IPS-18a (cell line): ENCODE data around the gene ASCL3.
A peak's percentile ranks its signal among the peaks of the same experiment; 100 is the strongest.

Experiments used
- H3K27ac ChIP-seq: one replicate; pipeline ENCODE4 v1.5.1; 2013; ENCODE audit warnings: low read length
- H3K27me3 ChIP-seq: one replicate; pipeline ENCODE4 v1.6.1; 2013; ENCODE audit warnings: mild to moderate bottlenecking, low read length; ENCODE audit not compliant: control insufficient read depth, insufficient read depth
- H3K36me3 ChIP-seq: one replicate; pipeline ENCODE4 v1.6.1; 2013; ENCODE audit warnings: low read depth, low read length; ENCODE audit not compliant: control insufficient read depth
- H3K4me1 ChIP-seq: one replicate; pipeline ENCODE4 v1.6.1; 2013; ENCODE audit warnings: low read depth, low read length; ENCODE audit not compliant: control insufficient read depth
- H3K4me3 ChIP-seq: one replicate; pipeline ENCODE4 v1.5.1; 2013; ENCODE audit warnings: low read length
- H3K9ac ChIP-seq: one replicate; pipeline ENCODE4 v1.6.1; 2013; ENCODE audit warnings: mild to moderate bottlenecking, low read length, moderate library complexity
- H3K9me3 ChIP-seq: one replicate; pipeline ENCODE4 v1.6.1; 2013; ENCODE audit warnings: low read depth, low read length; ENCODE audit not compliant: control insufficient read depth

The ASCL3 gene

DNA sequence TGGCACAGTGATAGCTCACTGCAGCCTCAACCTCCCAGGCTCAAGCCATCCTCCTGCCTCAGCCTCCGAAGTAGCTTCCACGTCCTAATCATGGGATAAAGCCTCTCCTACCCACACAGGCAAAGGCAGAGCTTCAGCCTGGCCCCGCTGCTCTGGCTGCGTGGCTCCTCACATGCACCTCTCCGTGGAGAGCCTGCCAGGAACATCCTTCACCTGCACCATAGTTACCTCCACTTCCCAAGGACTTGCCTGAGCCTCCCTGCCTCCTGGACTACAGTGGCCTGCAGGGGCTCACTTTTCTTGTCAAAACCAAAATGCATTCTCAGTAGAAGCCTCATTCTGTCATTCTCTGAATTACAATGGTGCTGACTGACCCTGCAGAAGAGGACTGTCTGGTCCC is 16.6 kb downstream of the ASCL3 start:
- no peak overlapping the region for H3K27ac ChIP-seq
- H3K4me3 ChIP-seq: no peak overlapping the region
- H3K9me3 ChIP-seq: no peaks in the 10 kb centered on the region
- no peaks in the 10 kb centered on the region for H3K27me3 ChIP-seq
- H3K36me3 ChIP-seq: peaks cover 25% of the 10 kb centered on the region
- no peak overlapping the region for H3K9ac ChIP-seq
- no peaks in the 10 kb centered on the region for H3K4me1 ChIP-seq

DNA sequence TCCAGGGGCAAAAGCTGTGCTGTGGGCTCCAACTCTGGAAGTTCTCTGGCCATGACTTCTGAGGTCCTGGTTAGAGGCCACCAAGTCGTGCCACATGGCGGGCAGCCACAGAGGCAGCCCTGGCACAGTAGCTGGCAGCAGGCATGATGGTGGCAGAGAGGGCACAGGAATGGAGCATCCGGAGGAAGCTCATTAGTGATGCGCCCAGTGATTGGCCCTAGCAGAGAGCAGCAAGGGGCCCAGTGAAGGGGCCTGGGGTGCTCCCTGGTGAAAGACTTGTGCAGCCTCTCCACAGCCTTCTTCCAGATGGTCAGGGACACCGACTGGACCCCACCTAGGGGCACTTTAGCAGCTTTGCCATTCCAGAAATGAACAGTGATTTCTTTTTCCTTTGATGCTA is 17.1 kb downstream of the ASCL3 start:
- Histone ChIP-seq H3K9ac (no peak overlapping the region), H3K4me1 (no peaks in the 10 kb centered on the region), H3K27me3 (no peaks in the 10 kb centered on the region), H3K27ac (no peak overlapping the region), H3K36me3 (peaks cover 31% of the 10 kb centered on the region), H3K9me3 (no peaks in the 10 kb centered on the region), H3K4me3 (no peak overlapping the region)

DNA sequence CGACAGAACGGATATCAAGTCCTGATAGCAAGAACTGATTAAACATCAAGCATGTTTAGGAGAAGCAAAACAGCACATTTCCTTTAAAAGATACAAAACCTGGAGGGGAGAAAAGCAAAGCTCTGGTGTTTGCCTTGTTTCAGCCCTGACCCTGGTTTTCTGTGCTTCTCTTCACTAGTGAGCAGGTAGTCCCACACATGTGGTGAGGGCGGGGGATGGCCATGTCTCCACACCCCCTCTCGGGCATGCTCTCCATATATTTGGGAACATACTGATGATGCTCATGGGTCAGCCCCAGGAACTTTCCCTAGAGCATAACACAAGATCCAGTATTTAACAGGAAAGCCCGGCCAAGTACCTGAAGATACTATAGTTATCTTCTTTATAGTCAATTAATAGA is 20.1 kb downstream of the ASCL3 start:
- Histone ChIP-seq H3K27ac (no peak overlapping the region), H3K4me3 (no peak overlapping the region), H3K36me3 (peaks cover 60% of the 10 kb centered on the region), H3K9me3 (no peaks in the 10 kb centered on the region), H3K27me3 (no peaks in the 10 kb centered on the region), H3K9ac (no peak overlapping the region), H3K4me1 (no peaks in the 10 kb centered on the region)

DNA sequence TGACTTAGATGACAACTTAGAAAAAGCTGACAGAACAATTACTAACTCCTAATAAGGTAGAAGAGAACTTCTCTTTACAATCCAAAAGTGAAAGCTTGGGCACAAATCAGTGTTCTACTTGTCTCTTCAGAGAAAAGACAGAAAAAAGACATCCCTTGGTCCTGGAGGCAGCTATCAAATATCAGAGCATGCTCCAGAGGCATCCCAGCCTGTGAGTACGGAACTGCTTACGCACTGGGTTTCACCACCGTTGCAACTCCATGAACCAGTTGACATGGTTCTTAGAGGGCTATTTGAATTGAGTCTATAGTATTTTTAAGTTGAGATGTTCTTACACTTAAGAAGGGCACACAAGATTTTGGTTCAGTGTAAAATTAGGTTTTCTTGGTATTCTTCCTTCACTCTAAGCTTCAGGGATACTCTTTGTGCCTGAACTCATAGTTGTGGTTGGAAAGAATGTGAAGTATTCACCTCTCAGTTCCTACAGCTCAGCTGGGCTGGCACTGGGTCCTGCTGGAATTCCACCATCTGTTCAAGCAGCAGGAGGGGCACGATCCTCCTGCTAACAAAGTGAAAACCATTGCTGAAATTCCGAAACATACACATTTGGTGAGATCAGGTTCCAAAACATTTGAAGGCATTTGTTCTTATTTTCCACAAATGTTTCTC is 25.5 kb downstream of the ASCL3 start:
- Histone ChIP-seq H3K27me3 (no peaks in the 10 kb centered on the region), H3K4me1 (peaks cover 14% of the 10 kb centered on the region), H3K4me3 (no peak overlapping the region), H3K9me3 (no peaks in the 10 kb centered on the region), H3K9ac (no peak overlapping the region), H3K27ac (no peak overlapping the region), H3K36me3 (peaks cover 65% of the 10 kb centered on the region)

DNA sequence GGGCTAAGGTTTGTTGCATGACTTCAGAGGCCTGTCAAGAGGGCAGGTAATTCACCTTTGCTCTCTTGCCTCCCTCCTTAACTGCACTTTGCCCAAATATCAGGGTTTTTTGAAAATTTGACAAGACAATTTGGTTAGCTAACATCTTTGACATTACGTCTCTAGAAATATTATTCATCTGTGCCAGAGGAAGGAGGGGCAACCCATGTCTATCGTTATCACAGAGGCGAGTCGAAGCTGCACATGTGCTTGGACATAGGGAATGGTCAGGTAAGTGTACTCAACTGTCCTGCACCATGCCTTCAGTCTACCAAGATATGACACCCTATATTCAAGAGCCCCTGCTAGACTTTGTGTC is 28.2 kb downstream of the ASCL3 start:
- H3K36me3 ChIP-seq: peaks cover 39% of the 10 kb centered on the region
- H3K27ac ChIP-seq: no peak overlapping the region
- H3K9ac ChIP-seq: no peak overlapping the region
- no peak overlapping the region for H3K4me3 ChIP-seq
- H3K9me3 ChIP-seq: no peaks in the 10 kb centered on the region
- H3K27me3 ChIP-seq: peaks cover 9% of the 10 kb centered on the region
- peaks cover 18% of the 10 kb centered on the region for H3K4me1 ChIP-seq

DNA sequence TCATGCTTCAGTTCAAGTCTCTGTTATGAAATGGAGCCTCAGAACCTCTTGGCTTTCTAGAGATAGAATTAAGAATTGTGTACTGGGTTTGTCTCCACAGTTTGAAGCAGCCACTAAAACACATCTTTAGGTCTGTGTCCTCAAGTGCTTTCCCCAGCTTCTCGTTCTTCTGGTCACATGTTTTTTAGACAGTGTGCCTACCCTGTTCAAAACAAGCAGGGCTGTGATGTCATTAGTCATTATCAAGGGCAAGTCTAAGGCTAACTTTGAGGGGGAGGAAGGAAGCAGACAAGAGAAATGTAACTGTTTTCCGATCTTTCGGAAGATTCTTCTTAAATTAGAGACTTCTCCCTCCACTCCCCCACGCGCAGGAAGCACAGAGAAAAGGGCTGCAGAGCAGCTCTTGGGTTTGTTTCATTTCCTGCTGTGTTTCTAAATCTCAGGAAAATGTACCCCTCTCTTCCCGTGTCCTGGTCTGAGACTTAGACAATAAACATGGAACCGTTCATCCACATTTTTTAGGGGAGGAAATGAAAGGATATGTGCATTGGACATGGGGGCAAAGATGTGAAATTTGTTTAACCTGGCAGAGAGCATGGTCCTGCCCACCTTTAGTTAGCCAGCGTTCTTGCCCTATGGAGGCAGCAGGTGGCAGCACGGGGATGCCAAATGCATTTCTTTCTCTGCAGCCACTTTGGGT is 28.7 kb downstream of the ASCL3 start:
- Histone ChIP-seq H3K27ac (no peak overlapping the region), H3K9me3 (no peaks in the 10 kb centered on the region), H3K27me3 (peaks cover 15% of the 10 kb centered on the region), H3K4me1 (peaks cover 19% of the 10 kb centered on the region), H3K36me3 (peaks cover 34% of the 10 kb centered on the region), H3K9ac (no peak overlapping the region), H3K4me3 (no peak overlapping the region)

DNA sequence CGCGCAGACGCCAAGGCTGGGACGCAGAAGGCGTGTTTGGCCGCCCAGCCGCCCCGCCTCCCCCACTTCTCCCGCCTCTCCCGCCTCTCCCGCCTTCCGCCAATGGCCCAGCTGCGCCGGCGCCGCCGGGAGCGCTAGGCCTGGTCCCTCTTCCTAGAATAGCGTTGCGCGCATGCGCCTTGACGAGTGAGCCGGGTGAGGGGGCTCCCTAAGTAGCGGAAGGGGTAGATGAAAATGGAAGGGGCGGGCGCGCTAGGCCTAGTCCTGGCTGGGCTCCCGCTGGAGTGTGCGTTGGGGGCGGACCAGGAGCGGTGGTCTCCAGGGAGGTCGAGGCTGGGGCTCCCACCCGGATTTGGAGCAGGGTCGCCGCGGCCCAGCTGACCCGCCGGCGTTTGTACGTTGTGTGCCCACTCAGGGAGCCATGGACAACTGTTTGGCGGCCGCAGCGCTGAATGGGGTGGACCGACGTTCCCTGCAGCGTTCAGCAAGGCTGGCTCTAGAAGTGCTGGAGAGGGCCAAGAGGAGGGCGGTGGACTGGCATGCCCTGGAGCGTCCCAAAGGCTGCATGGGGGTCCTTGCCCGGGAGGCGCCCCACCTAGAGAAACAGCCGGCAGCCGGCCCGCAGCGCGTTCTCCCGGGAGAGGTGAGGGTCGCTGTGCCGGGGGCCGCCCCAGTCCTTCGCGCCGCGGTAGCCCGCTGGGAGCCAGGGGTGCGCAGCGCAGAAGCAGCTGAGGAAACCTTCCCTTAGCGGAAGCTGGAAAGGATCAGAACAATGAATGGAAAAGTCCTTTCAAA is 31.6 kb downstream of the ASCL3 start, which contains the start of gene AKIP1:
AKIP1 (plus strand) TSS at position 161 of the 795 bp plus-strand sequence; CDS start at position 422, 261 bp downstream.
- Histone ChIP-seq H3K4me1 (peaks cover 13% of the 10 kb centered on the region), H3K4me3 (peak within 1 kb of the TSS; percentile 90), H3K9me3 (no peaks in the 10 kb centered on the region), H3K9ac (peak within 1 kb of the TSS; percentile 84), H3K27ac (peak within 1 kb of the TSS; percentile 52), H3K36me3 (peaks cover 5% of the 10 kb centered on the region), H3K27me3 (peaks cover 26% of the 10 kb centered on the region)

DNA sequence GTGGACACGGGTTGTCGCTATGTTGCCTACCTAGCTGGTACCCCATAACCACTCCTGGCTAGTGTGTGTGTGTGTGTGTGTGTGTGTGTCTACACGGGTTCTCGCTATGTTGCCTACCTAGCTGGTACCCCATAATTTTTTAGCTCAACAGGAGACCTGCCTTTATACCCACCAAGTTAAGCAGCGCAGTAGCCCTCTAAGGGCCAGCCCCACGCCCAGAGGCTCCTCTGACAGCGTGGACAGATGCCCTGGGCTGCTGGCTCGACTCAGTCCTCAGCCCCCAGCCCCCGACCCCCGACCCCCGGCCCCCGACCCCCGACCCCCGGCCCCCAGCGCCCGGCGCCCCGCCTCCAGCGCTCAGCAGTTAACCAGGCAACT is 32.2 kb downstream of the ASCL3 start:
- Histone ChIP-seq H3K9ac (no peak overlapping the region), H3K27me3 (peaks cover 26% of the 10 kb centered on the region), H3K9me3 (no peaks in the 10 kb centered on the region), H3K27ac (no peak overlapping the region), H3K4me3 (peak overlapping the region; percentile 64), H3K4me1 (peaks cover 13% of the 10 kb centered on the region), H3K36me3 (peaks cover 4% of the 10 kb centered on the region)

DNA sequence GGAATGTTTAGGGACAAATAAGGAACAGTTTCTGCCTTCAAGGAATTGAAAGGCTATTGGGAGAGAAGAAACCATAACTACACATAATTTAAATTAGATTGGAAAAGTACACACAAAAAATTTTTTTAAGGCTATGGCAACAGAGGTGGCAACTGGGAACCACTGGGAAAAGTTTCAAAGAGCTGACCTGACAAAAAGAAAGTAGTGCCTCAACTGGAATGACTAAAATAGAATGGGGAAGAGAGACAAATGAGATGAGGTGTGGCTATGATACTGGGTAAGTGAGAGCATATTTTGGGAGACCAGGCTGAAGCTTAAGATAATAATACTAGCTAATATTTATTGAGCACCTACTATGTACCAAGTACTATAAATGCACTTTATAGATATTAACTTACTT is 34.7 kb downstream of the ASCL3 start:
- H3K4me1 ChIP-seq: peaks cover 8% of the 10 kb centered on the region
- H3K27ac ChIP-seq: no peak overlapping the region
- H3K9me3 ChIP-seq: no peaks in the 10 kb centered on the region
- H3K36me3 ChIP-seq: no peaks in the 10 kb centered on the region
- H3K9ac ChIP-seq: no peak overlapping the region
- no peak overlapping the region for H3K4me3 ChIP-seq
- peaks cover 26% of the 10 kb centered on the region for H3K27me3 ChIP-seq

DNA sequence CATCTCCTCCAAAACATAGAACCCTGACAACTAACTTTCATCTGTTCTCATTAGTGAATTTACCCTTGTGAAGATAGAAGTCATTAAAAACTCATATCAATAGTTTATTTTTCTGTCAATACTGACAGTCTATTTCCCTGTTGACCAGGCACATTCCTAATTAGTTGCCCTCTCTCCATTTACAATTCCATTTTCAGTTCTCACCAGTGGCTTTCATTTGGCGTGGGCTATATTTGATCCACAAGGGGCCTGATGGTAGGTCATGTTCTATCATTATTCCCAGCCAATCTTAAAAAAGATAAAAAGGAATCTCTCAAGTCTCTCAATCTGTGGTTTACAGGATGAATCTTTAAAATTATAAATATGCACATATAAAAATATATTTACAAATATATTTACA is 35.7 kb downstream of the ASCL3 start:
- Histone ChIP-seq H3K4me1 (peaks cover 4% of the 10 kb centered on the region), H3K36me3 (no peaks in the 10 kb centered on the region), H3K4me3 (no peak overlapping the region), H3K27ac (no peak overlapping the region), H3K27me3 (peaks cover 26% of the 10 kb centered on the region), H3K9me3 (no peaks in the 10 kb centered on the region), H3K9ac (no peak overlapping the region)

DNA sequence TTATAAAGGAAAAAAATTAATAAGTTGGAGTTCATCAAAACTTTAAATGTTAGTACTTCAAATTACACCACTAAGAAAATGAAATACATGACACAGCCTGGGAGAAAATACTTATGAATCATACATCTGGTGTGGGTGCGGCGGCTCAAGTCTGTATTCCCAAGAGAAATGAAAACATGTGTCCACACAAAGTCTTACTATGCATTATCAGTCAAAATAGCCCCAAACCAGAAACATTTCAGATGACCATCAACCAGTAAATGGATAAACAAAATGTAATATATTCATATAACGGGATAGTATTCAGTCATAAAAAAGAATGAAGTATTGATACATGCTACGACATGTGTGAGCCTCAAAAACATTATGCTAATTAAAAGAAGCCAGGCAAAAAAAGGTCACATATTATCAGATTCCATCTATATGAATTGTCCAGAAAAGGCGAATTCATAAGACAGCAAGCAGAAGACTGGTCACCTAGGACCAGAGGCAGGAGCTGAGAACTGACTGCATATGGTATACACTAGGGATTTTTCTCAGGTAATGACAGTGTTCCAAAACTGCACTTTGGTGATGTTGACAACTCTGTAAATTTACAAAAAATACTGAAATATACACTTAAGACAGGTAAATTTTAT is 37.2 kb downstream of the ASCL3 start:
- Histone ChIP-seq H3K4me3 (no peak overlapping the region), H3K4me1 (peaks cover 4% of the 10 kb centered on the region), H3K36me3 (no peaks in the 10 kb centered on the region), H3K9ac (no peak overlapping the region), H3K27ac (no peak overlapping the region), H3K27me3 (peaks cover 26% of the 10 kb centered on the region), H3K9me3 (no peaks in the 10 kb centered on the region)
